Measurements from ENCODE around the gene GNGT2.
A peak's percentile ranks its signal among the peaks of the same experiment; 100 is the strongest.
"Not testable (repeated sequence)": the region's sequence is repeated elsewhere in the genome, so short reads cannot be mapped to it uniquely, and the experiment has no call there.

The GNGT2 gene

GRCh38 chr17:49203796-49204195 lies 6.6 kb downstream of the GNGT2 start:
- no peak for DNase-seq (ENCODE audit: low read depth)

GRCh38 chr17:49201481-49201927 lies 8.9 kb downstream of the GNGT2 start:
- DNase-seq (ENCODE audit: low read depth) = no peak

GRCh38 chr17:49200423-49201083 lies 9.8 kb downstream of the GNGT2 start:
- no peak for DNase-seq (ENCODE audit: low read depth)

DNA sequence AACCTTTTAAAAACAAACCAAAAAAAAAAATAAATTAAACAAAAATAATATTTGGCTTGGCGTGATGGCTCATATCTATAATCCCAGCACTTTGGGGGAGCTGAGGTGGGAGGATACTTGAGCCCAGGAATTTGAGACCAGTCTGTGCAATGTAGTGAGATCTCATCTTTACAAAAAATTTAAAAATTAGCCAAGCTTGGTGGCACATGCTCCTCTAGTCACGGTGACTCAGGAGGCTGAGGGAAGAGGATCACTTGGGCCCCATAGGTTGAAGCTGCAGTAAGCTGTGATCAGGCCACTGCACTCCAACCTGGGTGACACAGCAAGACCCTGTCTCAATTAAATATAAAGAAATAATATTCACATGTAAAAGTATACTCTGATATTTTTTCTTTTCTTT lies 12.2 kb downstream of the GNGT2 start:
- no peak for DNase-seq (ENCODE audit: low read depth)

DNA sequence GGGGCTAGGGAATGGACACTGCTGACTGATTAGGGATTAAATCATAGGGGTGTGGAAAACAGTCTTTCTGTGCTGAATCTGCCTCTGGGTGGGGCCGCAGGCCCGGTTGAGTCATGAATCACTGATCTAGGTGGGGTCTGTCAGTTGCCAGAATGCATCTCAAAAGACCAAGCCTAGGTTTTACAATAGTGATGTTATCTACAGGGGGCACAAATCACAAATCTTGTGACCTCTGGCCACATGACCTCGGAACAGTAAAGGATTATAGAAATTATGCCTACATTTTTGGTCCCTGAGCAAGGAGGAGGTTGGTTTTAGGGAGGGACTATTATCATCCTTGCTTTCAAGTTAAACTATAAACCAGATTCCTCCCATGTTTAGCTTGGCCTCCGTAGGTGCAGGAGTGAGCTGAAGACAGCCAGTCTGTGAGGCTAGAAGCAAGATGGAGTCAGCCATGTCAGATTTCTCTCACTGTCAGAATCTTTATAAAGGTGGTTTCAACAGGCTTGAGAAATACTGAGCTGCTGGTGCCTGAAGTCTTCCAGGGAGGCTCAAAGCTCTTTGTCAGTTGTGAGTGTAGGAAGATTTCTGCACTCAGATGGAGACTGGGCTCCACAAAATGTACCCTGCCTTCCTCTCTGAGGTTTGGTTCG lies 12.9 kb downstream of the GNGT2 start:
- no peak for DNase-seq (ENCODE audit: low read depth)

DNA sequence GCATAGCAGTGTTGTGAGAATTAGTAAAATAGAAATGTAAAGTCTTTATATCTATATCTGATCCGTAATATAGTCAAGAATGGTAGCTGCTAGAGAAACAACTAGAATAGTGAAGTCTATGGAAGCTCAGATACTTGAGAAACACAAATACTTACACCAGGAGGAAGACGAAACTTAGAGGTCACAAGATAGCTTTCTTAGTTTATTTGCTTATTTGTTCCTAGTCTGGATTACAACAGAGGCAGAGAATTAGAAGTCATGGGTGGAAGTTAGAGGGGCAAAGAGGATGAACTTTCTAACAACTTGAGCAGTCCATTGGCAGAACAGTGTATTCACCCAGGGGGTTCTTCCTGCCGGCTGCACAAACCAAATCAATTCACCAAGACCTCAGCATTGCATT lies 13.9 kb downstream of the GNGT2 start:
- no peak for DNase-seq (ENCODE audit: low read depth)

DNA sequence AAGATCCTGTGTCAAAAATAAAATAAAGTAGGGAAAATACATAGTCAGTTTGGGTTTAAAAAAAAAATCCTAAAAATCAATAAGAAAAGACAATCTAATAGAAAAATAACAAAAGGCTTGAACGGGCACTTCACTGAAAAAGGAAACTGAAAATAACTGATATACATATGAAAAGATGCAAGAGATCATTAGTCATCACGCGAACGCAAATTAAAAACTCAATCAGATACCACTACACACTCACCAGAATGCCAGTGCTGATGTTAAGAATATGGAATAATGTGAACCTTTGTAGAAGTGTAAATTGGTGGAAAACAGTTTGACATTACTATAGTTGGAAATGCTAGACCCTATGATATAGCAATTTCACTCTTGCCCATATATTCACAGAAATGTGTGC lies 14.6 kb downstream of the GNGT2 start:
- DNase-seq (ENCODE audit: low read depth) = no peak

DNA sequence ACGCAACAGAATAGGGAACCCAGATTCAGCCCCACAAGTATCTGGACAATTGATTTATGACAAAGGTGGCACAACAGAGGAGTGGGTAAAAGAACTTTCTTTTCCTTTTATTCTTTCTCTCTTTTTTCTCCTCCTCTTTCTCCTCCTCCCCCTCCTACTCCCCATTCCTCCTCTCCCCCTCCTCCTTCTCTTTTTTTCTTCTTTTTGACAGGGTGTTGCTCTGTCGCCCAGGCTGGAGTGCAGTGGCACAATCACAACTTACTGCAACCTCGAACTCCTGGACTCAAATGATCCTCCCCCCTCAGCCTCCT lies 16.1 kb downstream of the GNGT2 start:
- DNase-seq (ENCODE audit: low read depth) = no peak

GRCh38 chr17:49193513-49194296 lies 16.7 kb downstream of the GNGT2 start:
- no peak for DNase-seq (ENCODE audit: low read depth)

- DNase-seq (ENCODE audit: low read depth) = peak; percentile 90
These were observed 18.2 kb downstream of the GNGT2 start for GRCh38 chr17:49191917-49192741.

- no peak for DNase-seq (ENCODE audit: low read depth)
These were observed 18.9 kb downstream of the GNGT2 start for GRCh38 chr17:49191409-49191916.

GRCh38 chr17:49190932-49191331 lies 19.4 kb downstream of the GNGT2 start:
- no peak for DNase-seq (ENCODE audit: low read depth)

- DNase-seq (ENCODE audit: low read depth) = no peak
These were observed 23.1 kb downstream of the GNGT2 start for GRCh38 chr17:49187301-49187700.

GRCh38 chr17:49185381-49185780 lies 25.0 kb downstream of the GNGT2 start:
- not testable (repeated sequence) for DNase-seq (ENCODE audit: low read depth)

DNA sequence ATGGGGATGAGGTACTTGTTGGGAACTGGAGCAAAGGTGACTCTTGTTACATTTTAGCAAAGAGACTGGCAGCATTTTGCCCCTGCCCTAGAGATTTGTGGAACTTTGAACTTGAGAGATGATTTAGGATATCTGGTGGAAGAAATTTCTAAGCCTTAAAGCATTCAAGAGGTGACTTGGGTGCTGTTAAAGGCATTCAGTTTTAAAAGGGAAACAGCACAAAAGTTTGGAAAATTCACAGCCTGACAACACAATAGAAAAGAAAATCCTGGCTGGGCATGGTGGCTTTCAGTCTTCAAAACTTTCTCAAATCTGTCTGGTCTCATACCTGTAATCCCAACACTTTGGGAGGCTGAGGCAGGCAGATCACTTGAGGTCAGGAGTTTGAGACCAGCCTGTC lies 25.9 kb downstream of the GNGT2 start:
- not testable (repeated sequence) for DNase-seq (ENCODE audit: low read depth)

DNA sequence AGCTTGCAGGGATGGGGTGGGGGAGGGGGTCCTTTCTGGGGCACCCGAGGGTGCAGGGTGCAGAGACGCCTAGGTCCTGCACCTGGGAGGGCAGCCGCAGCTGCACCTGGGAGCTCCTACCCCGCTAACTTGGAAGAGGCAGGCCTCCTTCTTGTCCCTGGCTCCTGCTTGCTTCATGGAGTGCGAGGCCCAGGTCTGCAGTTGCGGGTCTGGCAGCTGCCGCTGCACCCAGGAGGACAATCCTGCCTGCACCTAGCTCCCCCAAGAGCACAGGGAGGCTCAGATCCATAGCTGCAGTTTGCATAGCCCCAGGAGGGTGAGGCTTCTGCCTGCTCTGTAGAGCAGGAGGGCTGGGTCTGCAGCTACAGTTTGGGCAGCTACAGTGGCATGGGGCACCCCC lies 26.6 kb downstream of the GNGT2 start:
- DNase-seq (ENCODE audit: low read depth) = no peak

DNA sequence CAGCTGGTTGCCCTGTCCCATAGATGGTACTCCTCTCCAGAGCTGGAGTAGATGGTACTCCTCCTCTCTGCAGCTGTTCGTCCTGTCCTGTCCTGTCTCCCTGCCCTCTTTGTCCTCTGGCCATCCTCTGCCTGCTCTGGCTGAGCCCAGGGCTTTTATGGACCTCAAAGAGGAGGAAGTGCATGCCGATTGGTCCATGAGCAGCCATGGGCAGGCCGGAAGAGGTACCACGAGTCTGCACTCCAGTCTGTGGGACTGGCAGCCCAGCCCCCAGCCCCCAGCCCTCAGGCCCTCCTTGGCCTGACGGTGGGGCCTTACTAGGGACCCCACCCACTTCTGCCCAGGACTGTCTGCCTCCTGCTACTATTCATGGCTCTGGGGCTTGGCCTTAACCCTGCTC lies 27.0 kb downstream of the GNGT2 start:
- DNase-seq (ENCODE audit: low read depth) = no peak

DNA sequence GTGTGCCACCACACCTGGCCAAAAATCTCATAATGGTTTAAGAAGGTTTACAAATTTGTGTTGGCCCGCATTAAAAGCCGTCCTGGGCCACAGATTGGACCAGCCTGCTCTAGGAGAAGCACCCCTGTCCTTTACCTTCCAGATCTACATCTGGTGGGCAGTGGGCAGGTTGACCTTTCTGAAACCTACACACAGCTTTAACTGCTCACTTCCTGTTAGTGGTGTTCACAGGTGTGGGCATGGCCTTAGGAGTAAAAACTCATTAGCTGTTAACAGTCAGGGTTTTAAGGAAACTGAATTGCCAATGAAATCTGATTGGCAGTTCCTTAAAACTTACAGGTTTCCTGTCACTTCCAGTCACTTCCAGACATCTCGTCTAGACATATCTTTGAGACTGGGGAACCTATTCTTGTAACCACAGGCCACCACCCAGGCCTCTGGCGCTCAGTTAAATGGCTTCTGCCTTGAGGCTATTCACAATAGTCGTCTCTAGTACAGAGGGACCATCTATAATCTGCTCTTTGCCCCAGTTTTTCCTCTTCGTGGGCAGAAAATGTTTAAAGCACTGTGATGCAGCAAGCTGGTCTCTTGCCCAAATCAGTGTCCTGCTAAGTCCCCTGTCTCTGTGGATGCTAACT lies 29.3 kb downstream of the GNGT2 start:
- no peak for DNase-seq (ENCODE audit: low read depth)

DNA sequence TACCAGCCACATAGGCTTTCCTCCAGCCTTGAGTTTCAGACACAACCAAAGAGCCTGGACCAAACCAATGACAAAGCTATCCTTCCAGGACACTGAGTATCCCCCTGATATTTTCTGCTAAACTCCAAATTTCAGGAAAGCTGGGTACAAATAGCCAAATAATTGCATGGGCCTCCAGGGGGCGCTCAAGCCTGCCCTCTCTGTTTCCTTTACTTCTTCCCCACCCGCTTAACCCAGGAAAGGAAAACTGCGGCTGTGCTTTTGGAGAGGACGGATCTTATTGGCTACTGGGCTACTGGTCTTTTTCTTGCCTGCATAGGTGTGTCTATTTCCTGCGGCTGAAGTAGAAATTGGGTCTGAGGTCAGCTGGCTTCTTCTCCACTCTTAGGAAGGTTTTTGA lies 30.1 kb downstream of the GNGT2 start:
- DNase-seq (ENCODE audit: low read depth) = peak; percentile 49

- DNase-seq (ENCODE audit: low read depth) = not testable (repeated sequence)
These were observed 34.4 kb downstream of the GNGT2 start for GRCh38 chr17:49175978-49176377.

DNA sequence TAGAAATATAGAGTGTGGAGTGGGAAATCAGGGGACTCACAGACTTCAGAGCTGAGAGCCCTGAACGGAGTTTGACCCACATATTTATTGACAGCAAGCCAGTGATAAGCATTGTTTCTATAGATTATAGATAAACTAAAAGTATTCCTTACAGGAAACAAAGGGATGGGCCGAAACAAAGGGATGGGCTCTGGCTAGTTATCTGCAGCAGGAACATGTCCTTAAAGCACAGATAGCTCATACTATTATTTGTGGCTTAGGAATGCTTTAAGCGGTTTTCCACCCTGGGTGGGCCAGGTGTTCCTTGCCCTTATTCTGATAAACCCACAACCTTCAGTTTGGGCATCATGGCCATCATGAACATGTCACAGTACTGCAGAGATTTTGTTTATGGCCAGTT lies 39.7 kb downstream of the GNGT2 start:
- not testable (repeated sequence) for DNase-seq (ENCODE audit: low read depth)

DNA sequence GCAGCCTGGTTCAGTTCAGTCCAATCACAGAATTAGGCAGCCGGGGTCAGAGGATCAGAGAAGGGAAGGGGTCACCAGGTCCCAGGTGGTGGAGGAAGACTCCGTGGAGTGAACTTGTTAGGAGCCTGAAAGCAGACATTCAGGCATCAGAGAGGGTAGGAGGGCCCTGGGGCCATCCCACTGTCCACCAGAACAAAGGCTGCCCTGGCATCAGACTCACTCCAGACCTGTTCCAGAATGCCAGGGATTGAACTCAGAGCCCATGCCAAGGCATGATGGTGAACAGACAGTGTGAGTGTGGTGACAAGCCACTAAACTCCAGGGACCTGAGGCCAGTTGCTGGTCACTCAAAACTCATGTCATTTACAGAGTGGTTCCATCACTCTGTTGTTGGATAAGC lies 40.2 kb downstream of the GNGT2 start:
- DNase-seq (ENCODE audit: low read depth) = no peak
